K562 (cell line): Measurements from ENCODE around the gene RPS2. TPM values are rescaled to one million over a fixed set of nuclear protein-coding genes. Genes with fewer than 3 reads are reported as not detected.

Experiments used
- BDP1 ChIP-seq: IDR thresholded peaks from 3 replicates; pipeline ENCODE4 v1.6.1; 2011; ENCODE audit not compliant: insufficient read length, insufficient read depth
- FOXK1 ChIP-seq: sonication (generic); formaldehyde crosslinking; IDR thresholded peaks from 2 replicates; pipeline ENCODE4 v1.8.0; 2022; ENCODE audit warnings: missing genetic modification reagents, mild to moderate bottlenecking, borderline replicate concordance
- HLTF ChIP-seq: fragments of 450-650 bp; IDR thresholded peaks from 2 replicates; pipeline ENCODE4 v1.6.1; 2016
- ILF3 ChIP-seq: fragments of 450-650 bp; IDR thresholded peaks from 2 replicates; pipeline ENCODE4 v1.6.1; 2018; ENCODE audit warnings: antibody characterized with exemption, mild to moderate bottlenecking, moderate library complexity, borderline replicate concordance
- NEUROD1 ChIP-seq: fragments of 150-350 bp; IDR thresholded peaks from 2 replicates; pipeline ENCODE4 v1.6.1; 2014; ENCODE audit warnings: borderline replicate concordance, low read length, low read depth; ENCODE audit not compliant: partially characterized antibody
- PHB2 ChIP-seq: fragments of 450-650 bp; IDR thresholded peaks from 2 replicates; pipeline ENCODE4 v1.6.1; 2017; ENCODE audit warnings: low read depth
- PHF20 ChIP-seq: fragments of 450-650 bp; IDR thresholded peaks from 2 replicates; pipeline ENCODE4 v1.6.1; 2018; ENCODE audit not compliant: partially characterized antibody
- PRDM10 ChIP-seq: fragments of 450-650 bp; IDR thresholded peaks from 2 replicates; pipeline ENCODE4 v1.6.1; 2018; ENCODE audit not compliant: partially characterized antibody
- RBM25 ChIP-seq: fragments of 200-400 bp; formaldehyde crosslinking; IDR thresholded peaks from 2 replicates; pipeline ENCODE4 v1.6.1; 2018; ENCODE audit warnings: low read length, low read depth, moderate library complexity; ENCODE audit not compliant: severe bottlenecking
- SIRT6 ChIP-seq: IDR thresholded peaks from one replicate; pipeline ENCODE4 v1.6.1; 2012; ENCODE audit warnings: low read depth, mild to moderate bottlenecking, control low read depth, inconsistent platforms, low read length, moderate library complexity
- TFE3 ChIP-seq: fragments of 450-650 bp; formaldehyde crosslinking; IDR thresholded peaks from 2 replicates; pipeline ENCODE4 v1.4.0; 2020; ENCODE audit warnings: mild to moderate bottlenecking, mixed read lengths
- ZNF584 ChIP-seq: fragments of 200-800 bp; sonication (Bioruptor generic); IDR thresholded peaks from 2 replicates; pipeline ENCODE4 v1.6.1; 2016; ENCODE audit warnings: low read depth, mild to moderate bottlenecking, missing genetic modification characterization, missing compliant biosample characterization
- polyA plus RNA-seq, 8 experiments: library from polyadenylated mRNA; depleted of rRNA in 4 of 8; stranded (reverse) in 5 of 8; unstranded in 3 of 8; fragments of >200 nt; fragmentation: Nextera tagmentation in 2 of 8; fragmentation: Illumina TruSeq in 1 of 8; extraction: Ambion mirVana in 2 of 8; extraction: Trizol in 1 of 8; gene quantifications; 2 replicates each; pipeline versions ENCODE4 v1.2.1 to v1.2.3, GENCODE V29; 2011 to 2014; ENCODE audit warnings: inconsistent platforms in 1 of 8, missing spikeins in 1 of 8
- total RNA-seq, 7 experiments: library from RNA; depleted of rRNA in 6 of 7; stranded (reverse); fragments of >200 nt in 6 of 7; fragmentation: Illumina TruSeq in 2 of 7; extraction: Trizol in 2 of 7; gene quantifications; 2 replicates each; pipeline versions ENCODE4 v1.2.1 to v1.2.3, GENCODE V29; 2011 to 2021; ENCODE audit warnings: low replicate concordance in 1 of 7
- TF ChIP-seq, protein P1 (sequence below): fragments of 450-650 bp; IDR thresholded peaks from 2 replicates; pipeline ENCODE4 v1.6.1; 2017; ENCODE audit warnings: antibody characterized with exemption, mild to moderate bottlenecking
- TF ChIP-seq, protein P2 (sequence below): fragments of 450-650 bp; IDR thresholded peaks from 2 replicates; pipeline ENCODE4 v1.6.1; 2018; ENCODE audit warnings: mild to moderate bottlenecking, low read depth; ENCODE audit not compliant: partially characterized antibody

The RPS2 gene
- total and polyA plus RNA-seq, 9 of the 15 experiments (the other 6 are each of a cell fraction or from before 2014, with no cell fraction given): 834 to 4,794 (median 3,793) TPM

DNA sequence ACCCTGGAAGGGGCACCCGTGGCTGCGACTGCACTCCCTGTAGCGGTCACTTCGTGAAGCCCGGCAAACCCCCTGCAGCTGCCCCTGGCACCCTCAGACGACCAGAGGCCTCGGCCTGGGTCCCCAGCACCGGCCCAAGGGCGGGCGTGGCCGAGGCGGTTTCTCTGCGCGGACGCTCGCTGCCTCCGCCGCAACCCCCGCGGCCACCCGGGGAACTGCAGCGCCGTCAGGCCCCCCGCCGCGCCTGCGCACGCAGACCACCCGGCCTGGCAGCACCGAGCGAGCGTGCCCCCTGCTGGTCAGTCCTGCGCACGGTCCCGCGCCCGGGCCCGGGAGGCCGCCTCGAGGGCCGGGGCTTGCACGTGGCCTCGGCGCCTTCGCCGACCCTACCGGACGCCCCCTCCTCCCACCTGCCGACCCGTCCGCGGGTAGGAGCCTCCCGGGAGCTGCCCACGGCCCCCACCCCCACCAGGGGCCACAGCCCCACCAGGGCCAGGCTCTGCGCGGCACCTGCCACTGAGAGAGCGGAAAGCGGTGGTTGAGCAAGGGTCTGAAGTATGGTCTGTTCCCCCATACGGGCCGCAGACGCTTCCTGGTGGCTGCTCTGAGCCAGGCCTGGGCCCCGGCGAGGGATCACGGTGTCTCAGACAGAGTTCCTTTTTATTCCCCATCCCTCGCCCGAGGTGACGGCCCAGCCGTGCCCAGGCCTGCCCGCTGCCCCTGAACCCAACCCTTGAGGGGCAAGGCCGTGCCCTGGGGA is 34.9 kb downstream of the RPS2 start (continued):
- TF ChIP-seq PRDM10 (no peak), PHF20 (no peak), ZNF584 (CRISPR knock-in tag) (no peak), RBM25 (peak; percentile 68), TFE3 (no peak), BDP1 (no peak), SIRT6 (no peak), FOXK1 (CRISPR knock-in tag) (no peak), ILF3 (no peak; the same call in 1 of the 2 replicates), PHB2 (no peak), NEUROD1 (no peak), HLTF (no peak)
- TF ChIP-seq, protein P1, sequence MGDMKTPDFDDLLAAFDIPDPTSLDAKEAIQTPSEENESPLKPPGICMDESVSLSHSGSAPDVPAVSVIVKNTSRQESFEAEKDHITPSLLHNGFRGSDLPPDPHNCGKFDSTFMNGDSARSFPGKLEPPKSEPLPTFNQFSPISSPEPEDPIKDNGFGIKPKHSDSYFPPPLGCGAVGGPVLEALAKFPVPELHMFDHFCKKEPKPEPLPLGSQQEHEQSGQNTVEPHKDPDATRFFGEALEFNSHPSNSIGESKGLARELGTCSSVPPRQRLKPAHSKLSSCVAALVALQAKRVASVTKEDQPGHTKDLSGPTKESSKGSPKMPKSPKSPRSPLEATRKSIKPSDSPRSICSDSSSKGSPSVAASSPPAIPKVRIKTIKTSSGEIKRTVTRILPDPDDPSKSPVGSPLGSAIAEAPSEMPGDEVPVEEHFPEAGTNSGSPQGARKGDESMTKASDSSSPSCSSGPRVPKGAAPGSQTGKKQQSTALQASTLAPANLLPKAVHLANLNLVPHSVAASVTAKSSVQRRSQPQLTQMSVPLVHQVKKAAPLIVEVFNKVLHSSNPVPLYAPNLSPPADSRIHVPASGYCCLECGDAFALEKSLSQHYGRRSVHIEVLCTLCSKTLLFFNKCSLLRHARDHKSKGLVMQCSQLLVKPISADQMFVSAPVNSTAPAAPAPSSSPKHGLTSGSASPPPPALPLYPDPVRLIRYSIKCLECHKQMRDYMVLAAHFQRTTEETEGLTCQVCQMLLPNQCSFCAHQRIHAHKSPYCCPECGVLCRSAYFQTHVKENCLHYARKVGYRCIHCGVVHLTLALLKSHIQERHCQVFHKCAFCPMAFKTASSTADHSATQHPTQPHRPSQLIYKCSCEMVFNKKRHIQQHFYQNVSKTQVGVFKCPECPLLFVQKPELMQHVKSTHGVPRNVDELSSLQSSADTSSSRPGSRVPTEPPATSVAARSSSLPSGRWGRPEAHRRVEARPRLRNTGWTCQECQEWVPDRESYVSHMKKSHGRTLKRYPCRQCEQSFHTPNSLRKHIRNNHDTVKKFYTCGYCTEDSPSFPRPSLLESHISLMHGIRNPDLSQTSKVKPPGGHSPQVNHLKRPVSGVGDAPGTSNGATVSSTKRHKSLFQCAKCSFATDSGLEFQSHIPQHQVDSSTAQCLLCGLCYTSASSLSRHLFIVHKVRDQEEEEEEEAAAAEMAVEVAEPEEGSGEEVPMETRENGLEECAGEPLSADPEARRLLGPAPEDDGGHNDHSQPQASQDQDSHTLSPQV: peak; percentile 98
- TF ChIP-seq, protein P2, sequence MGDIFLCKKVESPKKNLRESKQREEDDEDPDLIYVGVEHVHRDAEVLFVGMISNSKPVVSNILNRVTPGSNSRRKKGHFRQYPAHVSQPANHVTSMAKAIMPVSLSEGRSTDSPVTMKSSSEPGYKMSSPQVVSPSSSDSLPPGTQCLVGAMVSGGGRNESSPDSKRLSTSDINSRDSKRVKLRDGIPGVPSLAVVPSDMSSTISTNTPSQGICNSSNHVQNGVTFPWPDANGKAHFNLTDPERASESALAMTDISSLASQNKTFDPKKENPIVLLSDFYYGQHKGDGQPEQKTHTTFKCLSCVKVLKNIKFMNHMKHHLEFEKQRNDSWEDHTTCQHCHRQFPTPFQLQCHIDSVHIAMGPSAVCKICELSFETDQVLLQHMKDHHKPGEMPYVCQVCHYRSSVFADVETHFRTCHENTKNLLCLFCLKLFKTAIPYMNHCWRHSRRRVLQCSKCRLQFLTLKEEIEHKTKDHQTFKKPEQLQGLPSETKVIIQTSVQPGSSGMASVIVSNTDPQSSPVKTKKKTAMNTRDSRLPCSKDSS: no peak
